Neuronal stem cell (in vitro differentiated cells): ENCODE results near the gene BMP8A.

ENCODE experiments used
- DNase-seq: peaks from one replicate; pipeline ENCODE4 v3.0.0-alpha.2; 2013; ENCODE audit warnings: low spot score
- H2AFZ ChIP-seq: one replicate; pipeline ENCODE4 v1.6.1; 2013; ENCODE audit warnings: mild to moderate bottlenecking, low read length, inconsistent platforms
- H2AK5ac ChIP-seq: 2 replicates; pipeline ENCODE4 v1.6.1; 2013; ENCODE audit warnings: low read depth, mild to moderate bottlenecking, inconsistent platforms, low read length, moderate library complexity, mixed read lengths
- H2BK120ac ChIP-seq: 2 replicates; pipeline ENCODE4 v1.6.1; 2013; ENCODE audit warnings: low read depth, mild to moderate bottlenecking, inconsistent platforms, low read length, moderate library complexity, mixed read lengths
- H2BK12ac ChIP-seq: one replicate; pipeline ENCODE4 v1.6.1; 2013; ENCODE audit warnings: low read length, inconsistent platforms
- H2BK15ac ChIP-seq: 2 replicates; pipeline ENCODE4 v1.6.1; 2013; ENCODE audit warnings: mild to moderate bottlenecking, low read length, inconsistent platforms, mixed read lengths
- H2BK5ac ChIP-seq: one replicate; pipeline ENCODE4 v1.6.1; 2013; ENCODE audit warnings: inconsistent platforms, mild to moderate bottlenecking, low read length, moderate library complexity
- H3K14ac ChIP-seq: one replicate; pipeline ENCODE4 v1.6.1; 2013; ENCODE audit warnings: low read length, inconsistent platforms
- H3K18ac ChIP-seq: 2 replicates; pipeline ENCODE4 v1.6.1; 2013; ENCODE audit warnings: low read length, inconsistent platforms
- H3K23ac ChIP-seq: 2 replicates; pipeline ENCODE4 v1.6.1; 2013; ENCODE audit warnings: low read depth, mild to moderate bottlenecking, mixed read lengths, low read length, inconsistent platforms; ENCODE audit not compliant: poor library complexity
- H3K27ac ChIP-seq: replicated peaks from 3 replicates; pipeline ENCODE4 v1.5.1; 2013; ENCODE audit warnings: low read length, inconsistent platforms
- H3K27me3 ChIP-seq, 3 experiments: 2 replicates each; pipeline ENCODE4 v1.6.1; 2013; ENCODE audit warnings: low read length in 3 of 3, mild to moderate bottlenecking in 2 of 3, inconsistent platforms in 1 of 3, low read depth in 1 of 3, mixed read lengths in 1 of 3, moderate library complexity in 1 of 3; ENCODE audit not compliant: control insufficient read depth in 3 of 3, insufficient read depth in 3 of 3
- H3K36me3 ChIP-seq, 2 donors: replicated peaks in 1 of 2; 2 replicates each; pipeline ENCODE4 v1.6.1; 2013; ENCODE audit warnings: low read length in 2 of 2; ENCODE audit not compliant: control insufficient read depth in 2 of 2, insufficient read depth in 2 of 2
- H3K4ac ChIP-seq: 2 replicates; pipeline ENCODE4 v1.6.1; 2013; ENCODE audit warnings: inconsistent platforms, mild to moderate bottlenecking, low read length, moderate library complexity
- H3K4me1 ChIP-seq, 2 donors: 1 replicate in 1 of 2; 2 replicates in 1 of 2; pipeline ENCODE4 v1.6.1; 2013; ENCODE audit warnings: low read length in 2 of 2, low read depth in 1 of 2; ENCODE audit not compliant: control insufficient read depth in 2 of 2, insufficient read depth in 1 of 2
- H3K4me2 ChIP-seq: one replicate; pipeline ENCODE4 v1.6.1; 2013; ENCODE audit warnings: mild to moderate bottlenecking, low read length, inconsistent platforms; ENCODE audit not compliant: insufficient read depth, poor library complexity, severe bottlenecking
- H3K4me3 ChIP-seq, 2 donors: 2 replicates each; pipeline ENCODE4 v1.5.1; 2013; ENCODE audit warnings: low read length in 2 of 2, mild to moderate bottlenecking in 2 of 2, inconsistent platforms in 1 of 2, moderate library complexity in 1 of 2
- H3K79me1 ChIP-seq: one replicate; pipeline ENCODE4 v1.6.1; 2013; ENCODE audit warnings: low read depth, mild to moderate bottlenecking, inconsistent platforms, low read length, moderate library complexity
- H3K9ac ChIP-seq: one replicate; pipeline ENCODE4 v1.6.1; 2013; ENCODE audit warnings: mild to moderate bottlenecking, low read depth, low read length, inconsistent platforms; ENCODE audit not compliant: poor library complexity
- H3K9me3 ChIP-seq, 2 donors: replicated peaks in 1 of 2; 2 replicates each; pipeline versions ENCODE3 to v1.6.1; 2013; ENCODE audit warnings: low read length in 2 of 2, mild to moderate bottlenecking in 2 of 2, inconsistent platforms in 1 of 2, low read depth in 1 of 2, mixed read lengths in 1 of 2, moderate library complexity in 1 of 2; ENCODE audit not compliant: control insufficient read depth in 2 of 2, insufficient read depth in 1 of 2
- H4K8ac ChIP-seq: one replicate; pipeline ENCODE4 v1.6.1; 2013; ENCODE audit warnings: low read depth, mild to moderate bottlenecking, inconsistent platforms, low read length, moderate library complexity
- H4K91ac ChIP-seq: one replicate; pipeline ENCODE4 v1.6.1; 2013; ENCODE audit warnings: low read length, low read depth, mild to moderate bottlenecking, inconsistent platforms; ENCODE audit not compliant: poor library complexity
- WGBS, 2 donors: extraction: QIAGEN DNeasy Blood & Tissue Kit; methylation state at CpG; one replicate each; pipeline ENCODE4 v1.1.7; 2013; ENCODE audit warnings: missing lambda C conversion rate in 2 of 2, mixed read lengths in 1 of 2; ENCODE audit not compliant: insufficient read length in 2 of 2, insufficient replicate concordance in 1 of 2; ENCODE audit errors: extremely low coverage in 2 of 2; 5-methylcytosine and 5-hydroxymethylcytosine counted together

The BMP8A gene

DNA sequence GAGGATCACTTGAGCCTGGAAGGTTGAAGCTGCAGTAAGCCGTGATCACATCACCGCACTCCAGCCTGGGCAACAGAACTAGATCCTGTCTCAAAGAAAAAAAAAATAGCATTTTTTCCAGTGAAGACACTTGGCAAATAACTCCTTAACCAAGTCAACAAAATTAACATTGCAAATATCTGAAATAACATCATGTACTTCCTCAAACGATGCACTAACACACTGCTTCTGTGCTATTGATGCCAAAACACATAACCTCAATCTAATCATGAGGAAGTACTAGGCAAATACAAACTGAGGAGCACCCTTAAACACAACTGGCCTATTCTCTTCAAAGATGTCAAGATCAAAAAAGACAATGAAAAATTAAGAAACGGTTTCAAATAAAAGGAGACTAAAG, 52.9 kb downstream of the BMP8A start:
- Histone ChIP-seq H3K36me3 (peaks cover 17 to 74% of the 10 kb centered on the region in 2 donors), H4K8ac (no peak overlapping the region)

DNA sequence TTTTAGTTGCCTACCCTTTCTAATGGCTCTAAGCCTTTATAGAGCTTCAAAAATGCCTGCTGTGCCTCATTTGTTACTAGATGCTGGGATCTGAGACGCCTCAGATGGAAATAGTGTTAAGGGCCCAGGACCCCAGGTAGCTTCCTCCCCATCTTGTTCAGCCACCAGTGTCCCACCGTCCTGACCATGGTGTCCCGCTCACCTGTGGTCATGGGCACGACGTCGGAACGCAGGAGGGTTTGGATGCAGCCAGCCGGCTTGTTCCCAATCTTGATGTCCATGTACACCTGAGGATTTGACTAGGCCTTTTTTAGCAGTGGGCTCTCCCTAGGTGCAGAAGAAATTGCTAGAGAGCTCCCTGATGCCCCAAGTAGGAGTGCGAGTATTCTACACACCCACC, 54.1 kb downstream of the BMP8A start:
- H3K9me3 ChIP-seq, result no peaks in the 10 kb centered on the region
- H2AK5ac ChIP-seq, result no peak overlapping the region
- no peak overlapping the region for H3K4me2 ChIP-seq
- no peak overlapping the region for H4K91ac ChIP-seq
- H3K23ac ChIP-seq, result no peak overlapping the region
- H4K8ac ChIP-seq, result no peak overlapping the region
- WGBS, 2 donors, result no CpG with 5 or more reads among the region's 9 CpGs
- no peaks in the 10 kb centered on the region for H3K79me1 ChIP-seq
- DNase-seq, result no peak
- H3K9ac ChIP-seq, result no peak overlapping the region
- no peak overlapping the region for H2BK15ac ChIP-seq
- no peak overlapping the region for H2BK12ac ChIP-seq
- no peak overlapping the region for H2BK5ac ChIP-seq
- peaks cover 15 to 76% of the 10 kb centered on the region in 2 donors for H3K36me3 ChIP-seq
- no peak overlapping the region for H3K4ac ChIP-seq
- no peak overlapping the region for H3K27ac ChIP-seq
- H2AFZ ChIP-seq, result no peak overlapping the region
- H2BK120ac ChIP-seq, result no peak overlapping the region
- H3K18ac ChIP-seq, result no peak overlapping the region
- no peak overlapping the region for H3K14ac ChIP-seq
- H3K4me1 ChIP-seq, result no peaks in the 10 kb centered on the region
- no peaks in the 10 kb centered on the region for H3K27me3 ChIP-seq
- H3K4me3 ChIP-seq, result no peak overlapping the region

More for the DNA sequence above, 52.9 kb downstream of the BMP8A start:
- no peak overlapping the region for H3K27ac ChIP-seq
- H3K23ac ChIP-seq, result no peak overlapping the region
- H3K4me1 ChIP-seq, result no peaks in the 10 kb centered on the region
- no peak overlapping the region for H3K18ac ChIP-seq
- no peaks in the 10 kb centered on the region for H3K79me1 ChIP-seq
- no peak overlapping the region for H3K4me2 ChIP-seq
- no peak overlapping the region for H3K4me3 ChIP-seq
- no peak overlapping the region for H2AK5ac ChIP-seq
- no peaks in the 10 kb centered on the region for H3K9me3 ChIP-seq
- H3K27me3 ChIP-seq, result no peaks in the 10 kb centered on the region
- H2BK5ac ChIP-seq, result no peak overlapping the region
- no peak overlapping the region for H2BK120ac ChIP-seq
- DNase-seq, result no peak
- no peak overlapping the region for H2BK15ac ChIP-seq
- no peak overlapping the region for H2AFZ ChIP-seq
- H4K91ac ChIP-seq, result no peak overlapping the region
- H3K14ac ChIP-seq, result no peak overlapping the region
- no peak overlapping the region for H3K4ac ChIP-seq
- H3K9ac ChIP-seq, result no peak overlapping the region
- no peak overlapping the region for H2BK12ac ChIP-seq
- no CpG with 5 or more reads among the region's 4 CpGs for WGBS, 2 donors

DNA sequence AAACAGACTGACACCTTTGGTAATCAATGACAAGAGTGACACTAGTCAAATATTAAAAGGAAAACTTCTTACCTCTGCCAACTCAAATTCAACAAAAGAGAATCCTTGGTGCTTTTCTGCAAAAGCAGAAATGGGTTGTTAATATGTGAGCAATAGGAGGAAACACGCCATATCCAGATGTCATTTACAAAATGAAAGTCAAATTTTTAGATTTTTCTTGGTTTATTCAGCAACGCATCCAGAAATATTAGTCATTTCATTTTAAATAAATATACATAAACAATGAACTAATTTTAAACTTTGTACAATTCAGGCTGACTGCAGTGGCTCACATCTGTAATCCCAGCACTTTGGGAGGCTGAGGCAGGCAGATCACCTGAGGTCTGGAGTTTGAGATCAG, 62.8 kb downstream of the BMP8A start:
- no peak overlapping the region for H3K18ac ChIP-seq
- H3K9me3 ChIP-seq, result no peaks in the 10 kb centered on the region
- no peaks in the 10 kb centered on the region for H3K4me1 ChIP-seq
- H4K91ac ChIP-seq, result no peak overlapping the region
- H2AK5ac ChIP-seq, result no peak overlapping the region
- H2AFZ ChIP-seq, result no peak overlapping the region
- no peak overlapping the region for H2BK5ac ChIP-seq
- H3K4me3 ChIP-seq, result no peak overlapping the region
- no peak overlapping the region for H4K8ac ChIP-seq
- H3K9ac ChIP-seq, result no peak overlapping the region
- peaks cover 2 to 57% of the 10 kb centered on the region in 2 donors for H3K36me3 ChIP-seq
- H3K27me3 ChIP-seq, result no peaks in the 10 kb centered on the region
- no CpG with 5 or more reads among the region's 2 CpGs for WGBS, 2 donors
- H2BK15ac ChIP-seq, result no peak overlapping the region
- H3K27ac ChIP-seq, result no peak overlapping the region
- no peak overlapping the region for H3K4me2 ChIP-seq
- DNase-seq, result no peak
- H3K14ac ChIP-seq, result no peak overlapping the region
- no peaks in the 10 kb centered on the region for H3K79me1 ChIP-seq
- H2BK120ac ChIP-seq, result no peak overlapping the region
- no peak overlapping the region for H2BK12ac ChIP-seq
- H3K23ac ChIP-seq, result no peak overlapping the region
- H3K4ac ChIP-seq, result no peak overlapping the region

DNA sequence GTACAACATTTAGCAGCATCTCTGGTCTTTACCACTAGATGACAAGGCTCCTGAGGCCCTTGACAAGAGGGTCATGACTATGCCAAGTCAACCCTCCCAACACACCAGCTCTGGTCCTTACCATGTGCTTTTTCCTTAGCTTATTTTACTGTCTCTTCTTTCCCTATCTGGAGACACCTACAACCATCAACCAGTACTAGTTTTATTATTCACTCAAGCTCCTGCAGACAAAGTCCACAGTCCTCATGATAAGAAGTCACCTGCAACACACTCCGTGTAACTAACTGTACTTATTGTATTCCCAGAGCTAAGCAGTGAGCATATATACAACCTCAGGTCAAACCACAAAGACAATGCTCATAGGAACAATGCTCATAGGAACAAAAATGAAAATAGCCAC, 69.8 kb downstream of the BMP8A start:
- Histone ChIP-seq H3K9me3 (no peaks in the 10 kb centered on the region), H3K18ac (no peak overlapping the region), H3K27ac (no peak overlapping the region), H3K14ac (no peak overlapping the region), H3K4me2 (no peak overlapping the region), H3K23ac (no peak overlapping the region), H3K4me3 (peak overlapping the region in 1 of 2 donors; percentile 45), H4K91ac (no peak overlapping the region), H2BK15ac (no peak overlapping the region), H3K36me3 (peaks cover 53 to 79% of the 10 kb centered on the region in 2 donors), H2AK5ac (no peak overlapping the region), H4K8ac (no peak overlapping the region), H2BK120ac (no peak overlapping the region), H3K27me3 (no peaks in the 10 kb centered on the region), H3K4ac (no peak overlapping the region), H2AFZ (no peak overlapping the region), H3K9ac (no peak overlapping the region), H2BK12ac (no peak overlapping the region), H3K4me1 (no peaks in the 10 kb centered on the region), H2BK5ac (no peak overlapping the region), H3K79me1 (peaks cover 5% of the 10 kb centered on the region)
- DNase-seq, result no peak
- no CpG with 5 or more reads among the region's 1 CpG for WGBS, 2 donors
